ENCODE data around the gene AP1M1. TPM values are rescaled to one million over a fixed set of nuclear protein-coding genes. Genes with fewer than 3 reads are reported as not detected.
A peak's percentile ranks its signal among the peaks of the same experiment; 100 is the strongest.

AP1M1 gene
- total RNA-seq, 1 donor from 2014 or later = 85.5 TPM

GRCh38 chr19:16184665-16185122 is 13.0 kb upstream of the AP1M1 start:
- DNase-seq (ENCODE audit: extremely low spot score, unreplicated experiment) = no peak
- Mint-ChIP-seq H3K4me3 (ENCODE audit: unreplicated experiment) (peak overlapping the region; percentile 91), H3K4me1 (ENCODE audit: unreplicated experiment) (peaks cover 42% of the 10 kb centered on the region), H3K36me3 (ENCODE audit: unreplicated experiment) (peaks cover 14% of the 10 kb centered on the region), H3K27ac (ENCODE audit: unreplicated experiment) (peak overlapping the region; percentile 99), H3K27me3 (ENCODE audit: unreplicated experiment) (no peaks in the 10 kb centered on the region), H3K9me3 (ENCODE audit: unreplicated experiment) (no peaks in the 10 kb centered on the region)
- no peak for TF ChIP-seq CTCF (IDR thresholded peaks at IDR 0.05)

GRCh38 chr19:16185123-16185767 is 12.5 kb upstream of the AP1M1 start, which contains the start of gene FAM32A:
Gene FAM32A, plus strand, starts transcription at chr19:16185410. Its CDS starts 33 bp downstream, at chr19:16185443.
- peaks cover 37% of the 10 kb centered on the region for H3K4me1 Mint-ChIP-seq (ENCODE audit: unreplicated experiment)
- peak within 1 kb of the TSS; percentile 99 for H3K27ac Mint-ChIP-seq (ENCODE audit: unreplicated experiment)
- H3K9me3 Mint-ChIP-seq (ENCODE audit: unreplicated experiment) = no peaks in the 10 kb centered on the region
- H3K4me3 Mint-ChIP-seq (ENCODE audit: unreplicated experiment) = peak within 1 kb of the TSS; percentile 91
- peak; percentile 32 for TF ChIP-seq CTCF (IDR thresholded peaks at IDR 0.05)
- H3K27me3 Mint-ChIP-seq (ENCODE audit: unreplicated experiment) = no peaks in the 10 kb centered on the region
- DNase-seq (ENCODE audit: extremely low spot score, unreplicated experiment) = peak; percentile 99
- H3K36me3 Mint-ChIP-seq (ENCODE audit: unreplicated experiment) = peaks cover 17% of the 10 kb centered on the region

- TF ChIP-seq CTCF (IDR thresholded peaks at IDR 0.05) = peak; percentile 67
- DNase-seq (ENCODE audit: extremely low spot score, unreplicated experiment) = no peak
These were observed 12.0 kb upstream of the AP1M1 start for GRCh38 chr19:16185768-16186123.

GRCh38 chr19:16188521-16188920 is 9.2 kb upstream of the AP1M1 start:
- Mint-ChIP-seq H3K27ac (ENCODE audit: unreplicated experiment) (no peak overlapping the region), H3K27me3 (ENCODE audit: unreplicated experiment) (no peaks in the 10 kb centered on the region), H3K36me3 (ENCODE audit: unreplicated experiment) (peaks cover 29% of the 10 kb centered on the region), H3K4me1 (ENCODE audit: unreplicated experiment) (peaks cover 25% of the 10 kb centered on the region), H3K9me3 (ENCODE audit: unreplicated experiment) (no peaks in the 10 kb centered on the region), H3K4me3 (ENCODE audit: unreplicated experiment) (no peak overlapping the region)
- no peak for DNase-seq (ENCODE audit: extremely low spot score, unreplicated experiment)
- no peak for TF ChIP-seq CTCF (IDR thresholded peaks at IDR 0.05)

More at GRCh38 chr19:16185768-16186123, 12.0 kb upstream of the AP1M1 start:
- H3K27me3 Mint-ChIP-seq (ENCODE audit: unreplicated experiment) = no peaks in the 10 kb centered on the region
- peak overlapping the region; percentile 91 for H3K4me3 Mint-ChIP-seq (ENCODE audit: unreplicated experiment)
- no peaks in the 10 kb centered on the region for H3K9me3 Mint-ChIP-seq (ENCODE audit: unreplicated experiment)
- peaks cover 32% of the 10 kb centered on the region for H3K4me1 Mint-ChIP-seq (ENCODE audit: unreplicated experiment)
- H3K27ac Mint-ChIP-seq (ENCODE audit: unreplicated experiment) = peak overlapping the region; percentile 99
- H3K36me3 Mint-ChIP-seq (ENCODE audit: unreplicated experiment) = peaks cover 21% of the 10 kb centered on the region

GRCh38 chr19:16190198-16190597 is 7.5 kb upstream of the AP1M1 start:
- no peak for DNase-seq (ENCODE audit: extremely low spot score, unreplicated experiment)
- no peaks in the 10 kb centered on the region for H3K9me3 Mint-ChIP-seq (ENCODE audit: unreplicated experiment)
- no peak overlapping the region for H3K27ac Mint-ChIP-seq (ENCODE audit: unreplicated experiment)
- peaks cover 29% of the 10 kb centered on the region for H3K36me3 Mint-ChIP-seq (ENCODE audit: unreplicated experiment)
- peaks cover 21% of the 10 kb centered on the region for H3K4me1 Mint-ChIP-seq (ENCODE audit: unreplicated experiment)
- no peak for TF ChIP-seq CTCF (IDR thresholded peaks at IDR 0.05)
- H3K4me3 Mint-ChIP-seq (ENCODE audit: unreplicated experiment) = no peak overlapping the region
- no peaks in the 10 kb centered on the region for H3K27me3 Mint-ChIP-seq (ENCODE audit: unreplicated experiment)

Data from osteocyte (in vitro differentiated cells).